Glutamatergic neuron (in vitro differentiated cells): ENCODE results near the gene NMRAL1. TPM values are rescaled to one million over a fixed set of nuclear protein-coding genes. Genes with fewer than 3 reads are reported as not detected.

ENCODE experiments used
- DNase-seq: peaks from one replicate; pipeline ENCODE4 v3.0.0; 2022
- H3K27ac Mint-ChIP-seq: one replicate; pipeline ENCODE4 v1.8.0; 2020; ENCODE audit warnings: mild to moderate bottlenecking, mixed read lengths, inconsistent platforms; ENCODE audit not compliant: unreplicated experiment
- H3K27me3 Mint-ChIP-seq: one replicate; pipeline ENCODE4 v1.8.0; 2020; ENCODE audit warnings: mild to moderate bottlenecking, moderate library complexity, mixed read lengths, inconsistent platforms; ENCODE audit not compliant: unreplicated experiment
- H3K36me3 Mint-ChIP-seq: one replicate; pipeline ENCODE4 v1.8.0; 2020; ENCODE audit warnings: mild to moderate bottlenecking, mixed read lengths, inconsistent platforms; ENCODE audit not compliant: unreplicated experiment
- H3K4me1 Mint-ChIP-seq: one replicate; pipeline ENCODE4 v1.8.0; 2020; ENCODE audit warnings: mild to moderate bottlenecking, low read depth, mixed read lengths, inconsistent platforms; ENCODE audit not compliant: unreplicated experiment
- H3K4me3 Mint-ChIP-seq: one replicate; pipeline ENCODE4 v1.8.0; 2020; ENCODE audit warnings: mild to moderate bottlenecking, mixed read lengths, inconsistent platforms; ENCODE audit not compliant: unreplicated experiment
- H3K9me3 Mint-ChIP-seq: one replicate; pipeline ENCODE4 v1.8.0; 2020; ENCODE audit warnings: mild to moderate bottlenecking, moderate library complexity, mixed read lengths, inconsistent platforms; ENCODE audit not compliant: unreplicated experiment
- CTCF ChIP-seq: fragments of 200-600 bp; sonication (generic); IDR thresholded peaks from one replicate; pipeline ENCODE4 v1.5.0; 2021; ENCODE audit not compliant: partially characterized antibody, unreplicated experiment
- total RNA-seq: library from RNA; stranded (reverse); fragmentation: NEBNext Ultra II Directional; extraction: Animal tissue kit (Norgen Biotek cat#: 25700); gene quantifications from one replicate; pipeline ENCODE4 v1.2.1, GENCODE V29; 2021; ENCODE audit not compliant: unreplicated experiment

Gene NMRAL1
- total RNA-seq, 1 donor from 2014 or later = 38.3 TPM

DNA sequence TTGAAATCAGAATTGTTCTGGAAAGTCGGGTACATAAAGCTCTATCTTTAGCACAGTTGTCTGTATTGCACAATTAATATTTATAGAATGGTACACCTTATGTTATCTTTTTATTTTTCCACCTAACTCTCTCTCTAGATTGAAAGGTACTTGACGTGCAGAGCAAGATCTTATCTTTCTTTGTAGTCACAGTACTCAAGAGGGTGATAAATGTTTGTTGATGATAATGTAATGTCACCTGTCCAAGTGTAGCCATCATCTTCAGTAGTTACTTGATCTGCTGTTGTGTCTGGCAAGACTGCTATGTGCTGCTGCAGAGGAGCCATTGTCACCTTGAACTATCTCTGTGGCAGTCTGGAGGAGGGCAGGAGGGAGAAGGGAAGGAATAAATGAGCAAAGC, 7.1 kb upstream of the NMRAL1 start:
- no peak overlapping the region for H3K4me3 Mint-ChIP-seq
- TF ChIP-seq CTCF = no peak

GRCh38 chr16:4477966-4478365, 3.5 kb upstream of the NMRAL1 start:
- Mint-ChIP-seq H3K9me3 (peaks cover 2% of the 10 kb centered on the region), H3K27me3 (peaks cover 2% of the 10 kb centered on the region), H3K27ac (no peak overlapping the region), H3K4me1 (peaks cover 14% of the 10 kb centered on the region), H3K36me3 (no peaks in the 10 kb centered on the region), H3K4me3 (peak overlapping the region; percentile 44)
- DNase-seq = no peak
- TF ChIP-seq CTCF = no peak

More for the DNA sequence above, 7.1 kb upstream of the NMRAL1 start:
- no peak for DNase-seq
- H3K27me3 Mint-ChIP-seq = peaks cover 3% of the 10 kb centered on the region
- H3K27ac Mint-ChIP-seq = no peak overlapping the region
- H3K36me3 Mint-ChIP-seq = no peaks in the 10 kb centered on the region
- H3K4me1 Mint-ChIP-seq = peaks cover 15% of the 10 kb centered on the region
- peaks cover 3% of the 10 kb centered on the region for H3K9me3 Mint-ChIP-seq

DNA sequence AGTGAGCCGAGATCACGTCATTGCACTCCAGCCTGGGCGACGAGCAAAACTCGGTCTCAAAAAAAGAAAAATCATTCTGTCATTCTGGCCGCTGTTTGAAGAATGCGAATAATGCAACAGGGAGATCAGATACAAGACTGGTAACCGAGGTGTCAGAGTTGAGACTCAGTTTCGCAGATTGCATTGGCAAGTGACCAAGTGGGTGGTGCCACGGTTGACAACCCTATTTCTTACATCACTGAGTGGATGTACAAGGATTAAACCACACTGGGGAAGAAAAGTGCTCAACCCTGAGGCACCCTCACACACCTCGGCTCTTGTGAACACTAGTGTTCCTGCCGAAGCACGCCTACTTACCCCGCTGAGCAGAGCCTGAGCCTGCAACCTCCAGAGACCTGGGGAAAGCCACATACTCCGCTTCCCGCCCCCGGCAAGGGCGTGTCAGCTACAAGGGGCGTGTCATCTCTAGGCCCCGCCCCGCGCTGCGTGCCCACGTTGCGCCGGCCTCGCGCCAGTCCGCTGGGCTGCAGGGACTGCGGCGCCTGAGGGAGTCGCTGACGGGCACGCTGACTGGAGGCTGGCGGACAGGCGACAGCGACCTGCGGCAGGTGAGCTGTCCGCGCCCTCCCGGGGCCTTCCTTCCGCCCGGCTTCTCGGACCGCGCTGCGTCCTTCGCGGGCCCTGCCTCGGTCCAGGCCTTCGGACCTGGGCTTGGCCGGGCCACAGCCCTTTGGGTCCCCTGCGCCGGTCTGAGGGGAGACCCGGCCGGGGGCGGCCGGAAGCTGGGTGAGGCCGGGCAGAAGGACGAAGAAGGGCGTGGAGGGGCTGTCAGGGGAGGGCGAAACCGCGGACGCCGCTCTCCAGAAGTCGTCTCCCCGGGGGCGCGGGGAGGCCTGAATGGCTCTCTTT, 1.7 kb upstream of the NMRAL1 start, which contains the start of gene HMOX2:
Gene HMOX2 (plus strand): TSS at position 519 of the 909 bp plus-strand sequence. CDS start 29,127 bp downstream, outside the sequence.
- peak within 1 kb of the TSS; percentile 82 for H3K4me3 Mint-ChIP-seq
- no peaks in the 10 kb centered on the region for H3K36me3 Mint-ChIP-seq
- peak within 1 kb of the TSS; percentile 74 for H3K27ac Mint-ChIP-seq
- TF ChIP-seq CTCF = no peak
- DNase-seq = peak; percentile 97
- peaks cover 2% of the 10 kb centered on the region for H3K9me3 Mint-ChIP-seq
- H3K4me1 Mint-ChIP-seq = peaks cover 3% of the 10 kb centered on the region
- H3K27me3 Mint-ChIP-seq = peaks cover 2% of the 10 kb centered on the region

DNA sequence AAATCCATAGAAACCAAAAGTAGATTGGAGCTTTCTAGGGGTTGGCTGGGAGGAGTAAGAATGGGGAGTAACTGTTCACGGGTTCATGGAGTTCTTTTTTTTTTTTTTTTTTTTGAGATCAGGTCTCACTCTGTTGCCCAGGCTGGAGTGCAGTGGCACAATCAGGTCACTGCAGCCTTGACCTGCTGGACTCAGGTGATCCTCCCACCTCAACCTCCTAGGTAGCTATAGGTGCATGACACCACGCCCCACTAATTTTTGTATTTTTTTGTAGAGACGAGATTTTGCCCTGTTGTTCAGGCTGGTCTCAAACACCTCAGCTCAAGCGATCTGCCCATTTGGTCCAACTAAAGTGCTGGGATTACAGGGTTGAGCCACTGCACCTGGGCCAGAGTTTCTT, 1.5 kb downstream of the NMRAL1 start:
- H3K9me3 Mint-ChIP-seq = peaks cover 5% of the 10 kb centered on the region
- H3K27ac Mint-ChIP-seq = no peak overlapping the region
- peak overlapping the region; percentile 49 for H3K4me3 Mint-ChIP-seq
- no peak for DNase-seq
- H3K4me1 Mint-ChIP-seq = peaks cover 3% of the 10 kb centered on the region
- TF ChIP-seq CTCF = no peak
- peaks cover 6% of the 10 kb centered on the region for H3K27me3 Mint-ChIP-seq
- no peaks in the 10 kb centered on the region for H3K36me3 Mint-ChIP-seq

GRCh38 chr16:4471869-4472268, 2.6 kb downstream of the NMRAL1 start:
- TF ChIP-seq CTCF = no peak
- H3K27ac Mint-ChIP-seq = no peak overlapping the region
- peaks cover 3% of the 10 kb centered on the region for H3K4me1 Mint-ChIP-seq
- no peak overlapping the region for H3K4me3 Mint-ChIP-seq
- DNase-seq = no peak
- peaks cover 6% of the 10 kb centered on the region for H3K27me3 Mint-ChIP-seq
- H3K36me3 Mint-ChIP-seq = no peaks in the 10 kb centered on the region
- H3K9me3 Mint-ChIP-seq = peaks cover 5% of the 10 kb centered on the region
